ENCODE measurements around the gene CRYGC.
"Not testable (repeated sequence)": the region's sequence is repeated elsewhere in the genome, so short reads cannot be mapped to it uniquely, and the experiment has no call there.

CRYGC gene

DNA sequence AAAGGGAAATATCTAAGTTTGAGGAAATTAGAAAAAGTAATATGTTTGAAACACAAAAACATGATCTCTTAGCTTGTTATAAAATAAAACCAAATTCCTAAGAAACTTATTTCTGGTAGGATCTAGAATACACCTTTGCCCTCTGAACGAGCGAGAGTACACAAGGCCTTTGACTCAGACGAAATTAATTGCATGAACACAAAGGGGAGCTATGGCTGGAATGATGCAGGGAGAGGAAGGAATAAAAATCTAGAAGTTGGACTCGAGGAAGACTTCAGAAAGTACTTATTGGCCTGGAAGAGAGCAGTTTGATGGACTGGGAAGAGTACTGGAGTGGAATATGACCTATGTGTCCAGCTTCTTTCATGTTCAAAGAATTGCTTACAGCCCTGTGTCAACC, 4.4 kb downstream of the CRYGC start:
- POLR2A ChIA-PET, result interaction anchor here (0.6 kb wide), 1 partner anchor 16 kb away, joined by 3 read pairs; no protein-coding TSS in a partner anchor
- H3K4me1 ChIP-seq (ENCODE audit: control insufficient read depth, insufficient read depth, low read length), result no peaks in the 10 kb centered on the region
- H3K9me3 ChIP-seq (ENCODE audit: control insufficient read depth, insufficient read depth, low read depth, low read length), result no peaks in the 10 kb centered on the region
- no peak overlapping the region for H3K4me3 ChIP-seq (ENCODE audit: low read depth, low read length)
- CTCF ChIA-PET, result interaction anchor here (1.3 kb wide), 1 partner anchor 51 kb away, joined by 6 read pairs; no protein-coding TSS in a partner anchor
- TF ChIP-seq ZNF24 (tag by site-specific recombination; IDR thresholded peaks at IDR 0.05), result no peak
- no peak for TF ChIP-seq TRIM28 (IDR thresholded peaks at IDR 0.05; ENCODE audit: borderline replicate concordance, low read length)
- TF ChIP-seq, protein P1, sequence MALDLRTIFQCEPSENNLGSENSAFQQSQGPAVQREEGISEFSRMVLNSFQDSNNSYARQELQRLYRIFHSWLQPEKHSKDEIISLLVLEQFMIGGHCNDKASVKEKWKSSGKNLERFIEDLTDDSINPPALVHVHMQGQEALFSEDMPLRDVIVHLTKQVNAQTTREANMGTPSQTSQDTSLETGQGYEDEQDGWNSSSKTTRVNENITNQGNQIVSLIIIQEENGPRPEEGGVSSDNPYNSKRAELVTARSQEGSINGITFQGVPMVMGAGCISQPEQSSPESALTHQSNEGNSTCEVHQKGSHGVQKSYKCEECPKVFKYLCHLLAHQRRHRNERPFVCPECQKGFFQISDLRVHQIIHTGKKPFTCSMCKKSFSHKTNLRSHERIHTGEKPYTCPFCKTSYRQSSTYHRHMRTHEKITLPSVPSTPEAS (tag by site-specific recombination; IDR thresholded peaks at IDR 0.05), result no peak
- TF ChIP-seq RBAK (tag by site-specific recombination; IDR thresholded peaks at IDR 0.05), result no peak
- TF ChIP-seq REPIN1 (tag by site-specific recombination; IDR thresholded peaks at IDR 0.05; ENCODE audit: low read depth), result no peak
- TF ChIP-seq, protein P2, sequence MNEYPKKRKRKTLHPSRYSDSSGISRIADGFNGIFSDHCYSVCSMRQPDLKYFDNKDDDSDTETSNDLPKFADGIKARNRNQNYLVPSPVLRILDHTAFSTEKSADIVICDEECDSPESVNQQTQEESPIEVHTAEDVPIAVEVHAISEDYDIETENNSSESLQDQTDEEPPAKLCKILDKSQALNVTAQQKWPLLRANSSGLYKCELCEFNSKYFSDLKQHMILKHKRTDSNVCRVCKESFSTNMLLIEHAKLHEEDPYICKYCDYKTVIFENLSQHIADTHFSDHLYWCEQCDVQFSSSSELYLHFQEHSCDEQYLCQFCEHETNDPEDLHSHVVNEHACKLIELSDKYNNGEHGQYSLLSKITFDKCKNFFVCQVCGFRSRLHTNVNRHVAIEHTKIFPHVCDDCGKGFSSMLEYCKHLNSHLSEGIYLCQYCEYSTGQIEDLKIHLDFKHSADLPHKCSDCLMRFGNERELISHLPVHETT (tag by site-specific recombination; IDR thresholded peaks at IDR 0.05), result no peak
- H3K27ac ChIP-seq (ENCODE audit: extremely low read depth, low read depth, low read length), result no peak overlapping the region
- no peaks in the 10 kb centered on the region for H3K36me3 ChIP-seq (ENCODE audit: control insufficient read depth in 2 of 2, insufficient read depth in 1 of 2, low read length in 2 of 2)

DNA sequence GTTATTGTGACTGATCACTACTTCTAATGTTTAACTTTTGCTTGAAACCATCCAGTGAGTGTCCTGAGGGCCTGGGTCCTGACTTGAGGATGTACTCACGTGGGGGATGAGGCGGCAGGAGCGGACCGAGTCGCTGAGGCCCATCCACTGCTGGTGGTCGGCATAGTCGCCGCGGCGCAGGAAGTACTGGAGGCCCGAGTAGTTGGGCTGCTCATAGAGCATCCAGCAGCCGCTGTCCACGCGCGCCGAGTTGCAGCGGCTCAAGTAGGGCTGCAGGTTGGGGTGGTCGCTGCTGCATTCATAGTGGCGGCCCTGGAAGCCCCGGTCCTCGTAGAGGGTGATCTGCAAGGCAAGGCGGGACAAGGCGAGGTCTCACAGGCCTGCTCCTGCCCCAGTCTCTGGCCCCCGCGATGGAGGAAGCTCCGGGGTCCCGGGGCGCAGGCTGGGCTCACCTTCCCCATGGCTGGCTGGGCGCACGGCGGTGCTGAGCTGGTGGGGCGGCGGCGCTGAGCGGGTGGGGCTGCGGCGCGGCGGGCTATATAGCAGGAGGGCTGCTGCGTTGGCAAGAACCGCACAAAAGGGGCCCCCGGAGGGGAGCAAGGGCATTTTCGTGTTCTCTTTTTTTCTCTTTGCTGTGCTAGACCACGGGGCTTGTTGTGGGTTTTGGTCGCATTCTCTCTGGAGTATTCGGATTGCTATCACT, 5.5 kb downstream of the CRYGC start, which contains the start of gene CRYGD:
Gene CRYGD (minus strand): TSS at position 512 of the 703 bp plus-strand sequence. CDS start 51 bp downstream, at position 461.
- H3K4me1 ChIP-seq (ENCODE audit: control insufficient read depth, insufficient read depth, low read length); H3K27ac ChIP-seq (ENCODE audit: extremely low read depth, low read depth, low read length); H3K4me3 ChIP-seq (ENCODE audit: low read depth, low read length); POLR2A ChIA-PET; H3K36me3 ChIP-seq (ENCODE audit: control insufficient read depth in 2 of 2, insufficient read depth in 1 of 2, low read length in 2 of 2); H3K9me3 ChIP-seq (ENCODE audit: control insufficient read depth, insufficient read depth, low read depth, low read length): not testable (repeated sequence)
- CTCF ChIA-PET, result interaction anchor here (1.3 kb wide), 1 partner anchor 52 kb away, joined by 6 read pairs; no protein-coding TSS in a partner anchor

DNA sequence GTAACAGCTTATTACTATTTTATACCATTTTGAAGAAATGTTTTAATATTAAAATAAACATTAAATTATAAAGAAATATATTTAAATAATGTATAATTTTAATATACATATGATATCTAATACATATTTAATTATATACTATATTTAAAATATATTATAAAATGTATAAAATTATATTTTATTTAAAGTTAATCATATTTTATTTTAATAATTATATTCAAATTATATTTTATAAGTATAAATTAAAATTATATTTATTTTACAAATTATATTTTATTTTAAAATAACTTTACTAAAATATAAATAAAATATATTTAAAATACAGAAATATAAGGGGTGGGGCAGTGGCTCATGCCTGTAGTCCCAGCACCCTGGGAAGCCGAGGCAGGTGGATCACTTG, 7.4 kb downstream of the CRYGC start:
- ChIA-PET POLR2A (no interaction called here), CTCF (interaction anchor here (1.0 kb wide), 1 partner anchor 33 kb away, joined by 3 read pairs; no protein-coding TSS in a partner anchor)
- no peaks in the 10 kb centered on the region for H3K36me3 ChIP-seq (ENCODE audit: control insufficient read depth in 2 of 2, insufficient read depth in 1 of 2, low read length in 2 of 2)
- TF ChIP-seq RBAK (tag by site-specific recombination; IDR thresholded peaks at IDR 0.05), result no peak
- no peak for TF ChIP-seq ZNF324 (tag by site-specific recombination; IDR thresholded peaks at IDR 0.05)
- TF ChIP-seq MZF1 (tag by site-specific recombination; IDR thresholded peaks at IDR 0.05; ENCODE audit: borderline replicate concordance), result no peak
- no peak for TF ChIP-seq ZNF148 (tag by site-specific recombination; IDR thresholded peaks at IDR 0.05; ENCODE audit: borderline replicate concordance)
- no peak for TF ChIP-seq ZNF398 (tag by site-specific recombination; IDR thresholded peaks at IDR 0.05)
- TF ChIP-seq EGR2 (tag by site-specific recombination; IDR thresholded peaks at IDR 0.05; ENCODE audit: low read depth), result no peak
- TF ChIP-seq ZNF510 (tag by site-specific recombination; IDR thresholded peaks at IDR 0.05; ENCODE audit: insufficient replicate concordance), result no peak
- H3K9me3 ChIP-seq (ENCODE audit: control insufficient read depth, insufficient read depth, low read depth, low read length), result no peaks in the 10 kb centered on the region
- H3K27ac ChIP-seq (ENCODE audit: extremely low read depth, low read depth, low read length), result no peak overlapping the region
- no peak overlapping the region for H3K4me3 ChIP-seq (ENCODE audit: low read depth, low read length)
- H3K4me1 ChIP-seq (ENCODE audit: control insufficient read depth, insufficient read depth, low read length), result no peaks in the 10 kb centered on the region
